HCT116 (cell line): ENCODE data around the gene ASCL2. TPM values are rescaled to one million over a fixed set of nuclear protein-coding genes. Genes with fewer than 3 reads are reported as not detected.

Source experiments
- ATAC-seq: fragments of 200-7000 bp; cut with Tn5 transposase; 2 replicates; pipeline ENCODE4 v1.9.1; 2020; ENCODE audit warnings: mild to moderate bottlenecking, moderate library complexity
- BruUV-seq: library from RNA; stranded (reverse); fragments of 400-500 nt; replicated peaks from 2 replicates; lab custom pipeline; 2021; lab: Mats Ljungman, UMichigan
- CTCF ChIA-PET: fragments of 300-600 bp; sonication (Branson Sonifier 250); formaldehyde crosslinking; loops from one replicate; lab custom pipeline; 2021; ENCODE audit warnings: antibody characterized with exemption; lab: Charles Lee
- POLR2A ChIA-PET: fragments of 300-600, 350-600 bp; sonication (Branson Sonifier 250); formaldehyde crosslinking; loops from one replicate; lab custom pipeline; 2021; ENCODE audit warnings: antibody characterized with exemption; lab: Charles Lee
- RAD21 ChIA-PET, 2 experiments: fragments of 300-600 bp; sonication (Branson Sonifier 250); formaldehyde crosslinking; loops; one replicate each; lab custom pipeline; 2023; ENCODE audit warnings: low total read pairs in 2 of 2; ENCODE audit not compliant: uncharacterized antibody in 2 of 2, unreplicated experiment in 2 of 2, low non-redundant PET in 1 of 2; lab: Charles Lee
- DNase-seq: peaks from one replicate; pipeline ENCODE4 v3.0.0-alpha.2; 2010; ENCODE audit warnings: low read depth, low spot score
- H2AFZ ChIP-seq: fragments of 200-600 bp; shearing (Covaris generic), sonication (generic); 2 replicates; pipeline ENCODE4 v1.6.1; 2017; ENCODE audit warnings: low read depth, mixed run types, mixed read lengths, antibody characterized with exemption, low read length; ENCODE audit not compliant: poor library complexity, severe bottlenecking
- H3K27ac ChIP-seq: 2 replicates; pipeline ENCODE4 v1.5.1; 2012; ENCODE audit warnings: low read depth, low read length
- H3K27me3 ChIP-seq: fragments of 200-600 bp; sonication (generic); 2 replicates; pipeline ENCODE4 v1.6.1; 2016; ENCODE audit warnings: mixed run types, low read length, mixed read lengths; ENCODE audit not compliant: insufficient read depth
- H3K36me3 ChIP-seq, 2 experiments: fragments of 200-500 bp in 1 of 2; fragments of 200-600 bp in 1 of 2; sonication (Bioruptor generic) in 1 of 2; sonication (generic) in 1 of 2; 2 replicates each; pipeline versions ENCODE4 v1.5.1 to v1.6.1; 2014 to 2016; ENCODE audit warnings: low read length in 2 of 2, inconsistent platforms in 1 of 2, mixed read lengths in 1 of 2, mixed run types in 1 of 2; ENCODE audit not compliant: insufficient read depth in 2 of 2, control insufficient read depth in 1 of 2
- H3K4me1 ChIP-seq, 2 experiments: fragments of 200-600 bp in 1 of 2; sonication (generic) in 1 of 2; 2 replicates each; pipeline versions ENCODE4 v1.5.1 to v1.6.1; 2012 to 2017; ENCODE audit warnings: low read length in 2 of 2, inconsistent platforms in 1 of 2, mild to moderate bottlenecking in 1 of 2, mixed read lengths in 1 of 2, mixed run types in 1 of 2, moderate library complexity in 1 of 2; ENCODE audit not compliant: insufficient read depth in 2 of 2, control insufficient read depth in 1 of 2
- H3K4me2 ChIP-seq: fragments of 200-600 bp; sonication (generic); 2 replicates; pipeline ENCODE4 v1.6.1; 2017; ENCODE audit warnings: mixed run types, low read length, mixed read lengths
- H3K4me3 ChIP-seq, 2 experiments: fragments of 200-600 bp in 1 of 2; sonication (generic) in 1 of 2; replicated peaks in 1 of 2; 2 replicates each; pipeline ENCODE4 v1.5.1; 2011 to 2016; ENCODE audit warnings: low read length in 2 of 2, control low read depth in 1 of 2, low read depth in 1 of 2, mild to moderate bottlenecking in 1 of 2, mixed read lengths in 1 of 2, mixed run types in 1 of 2
- H3K79me2 ChIP-seq: fragments of 200-600 bp; sonication (generic); 2 replicates; pipeline ENCODE4 v1.6.1; 2017; ENCODE audit warnings: mild to moderate bottlenecking, mixed run types, low read length, moderate library complexity, mixed read lengths; ENCODE audit not compliant: insufficient read depth
- H3K9ac ChIP-seq: fragments of 200-600 bp; sonication (generic); 2 replicates; pipeline ENCODE4 v1.6.1; 2016; ENCODE audit warnings: low read length, mixed read lengths
- H3K9me2 ChIP-seq: fragments of 200-600 bp; sonication (generic), shearing (Covaris generic); 2 replicates; pipeline ENCODE4 v1.6.1; 2017; ENCODE audit warnings: mixed run types, mild to moderate bottlenecking, moderate library complexity; ENCODE audit not compliant: insufficient read depth
- H3K9me3 ChIP-seq, 2 experiments: fragments of 200-500 bp in 1 of 2; fragments of 200-600 bp in 1 of 2; sonication (Bioruptor generic) in 1 of 2; sonication (generic) in 1 of 2; 2 replicates each; pipeline ENCODE4 v1.6.1; 2014 to 2017; ENCODE audit warnings: low read length in 2 of 2, mixed read lengths in 2 of 2, inconsistent platforms in 1 of 2, low read depth in 1 of 2, mild to moderate bottlenecking in 1 of 2, mixed run types in 1 of 2, moderate library complexity in 1 of 2; ENCODE audit not compliant: control insufficient read depth in 1 of 2, insufficient read depth in 1 of 2
- H4K20me1 ChIP-seq: fragments of 200-600 bp; sonication (generic), shearing (Covaris generic); 2 replicates; pipeline ENCODE4 v1.6.1; 2017; ENCODE audit warnings: mixed run types, mild to moderate bottlenecking, moderate library complexity; ENCODE audit not compliant: insufficient read depth
- CBX3 ChIP-seq: IDR thresholded peaks from 2 replicates; pipeline ENCODE4 v1.6.1; 2012; ENCODE audit warnings: low read depth
- CEBPB ChIP-seq: IDR thresholded peaks from 2 replicates; pipeline ENCODE4 v1.6.1; 2012; ENCODE audit warnings: low read depth
- EGR1 ChIP-seq: IDR thresholded peaks from 2 replicates; pipeline ENCODE4 v1.6.1; 2012; ENCODE audit warnings: low read depth
- ELF1 ChIP-seq: IDR thresholded peaks from 2 replicates; pipeline ENCODE4 v1.6.1; 2012; ENCODE audit warnings: low read depth, borderline replicate concordance
- EZH2 ChIP-seq: fragments of 200-600 bp; sonication (generic); IDR thresholded peaks from 2 replicates; pipeline ENCODE4 v1.6.1; 2017; ENCODE audit warnings: antibody characterized with exemption, mixed run types
- EZH2phosphoT487 ChIP-seq: fragments of 200-600 bp; IDR thresholded peaks from 2 replicates; pipeline ENCODE4 v1.6.1; 2018; ENCODE audit warnings: antibody characterized with exemption, borderline replicate concordance
- FOSL1 ChIP-seq: IDR thresholded peaks from 2 replicates; pipeline ENCODE4 v1.6.1; 2012; ENCODE audit warnings: low read depth
- POLR2A ChIP-seq: IDR thresholded peaks from 2 replicates; pipeline ENCODE4 v1.7.0; 2011; ENCODE audit warnings: borderline replicate concordance; ENCODE audit not compliant: insufficient read depth, insufficient read length; ENCODE audit errors: extremely low read depth
- RAD21 ChIP-seq: IDR thresholded peaks from 2 replicates; pipeline ENCODE4 v1.6.1; 2012; ENCODE audit warnings: low read depth, mild to moderate bottlenecking
- SIN3A ChIP-seq: IDR thresholded peaks from 2 replicates; pipeline ENCODE4 v1.6.1; 2012; ENCODE audit warnings: low read depth
- SP1 ChIP-seq: IDR thresholded peaks from 2 replicates; pipeline ENCODE4 v1.6.1; 2012; ENCODE audit warnings: low read depth
- SRF ChIP-seq: IDR thresholded peaks from 2 replicates; pipeline ENCODE4 v1.6.1; 2012; ENCODE audit warnings: low read depth
- TCF7L2 ChIP-seq: IDR thresholded peaks from 2 replicates; pipeline ENCODE4 v1.7.0; 2011; ENCODE audit warnings: borderline replicate concordance, inconsistent platforms; ENCODE audit not compliant: insufficient read depth, insufficient read length; ENCODE audit errors: extremely low read depth
- YY1 ChIP-seq: IDR thresholded peaks from 2 replicates; pipeline ENCODE4 v1.6.1; 2011; ENCODE audit warnings: low read length, low read depth, moderate library complexity, mild to moderate bottlenecking; ENCODE audit not compliant: insufficient replicate concordance; ENCODE audit errors: extremely low read depth
- ZFX ChIP-seq: fragments of 450-650 bp; IDR thresholded peaks from 2 replicates; pipeline ENCODE4 v1.6.1; 2017
- ZNF274 ChIP-seq: fragments of 200-500 bp; sonication (Bioruptor generic); IDR thresholded peaks from 2 replicates; pipeline ENCODE4 v1.6.1; 2014; ENCODE audit warnings: mild to moderate bottlenecking, low read depth, low read length, inconsistent platforms
- intact Hi-C: fragments of 100-400 bp; cut with micrococcal nuclease; formaldehyde crosslinking; loops from 2 replicates; pipeline ENCODE4 v1.10.0; 2022
- total RNA-seq: library from RNA; stranded (reverse); gene quantifications from one replicate; pipeline ENCODE4 v1.2.1, GENCODE V29; 2021; ENCODE audit not compliant: unreplicated experiment
- TF ChIP-seq, protein P1 (sequence below): IDR thresholded peaks from 2 replicates; pipeline ENCODE4 v1.6.1; 2012; ENCODE audit warnings: low read depth
- TF ChIP-seq, protein P2 (sequence below): IDR thresholded peaks from 2 replicates; pipeline ENCODE4 v1.6.1; 2012
- TF ChIP-seq, protein P3 (sequence below), 3 experiments: fragments of 200-600 bp in 1 of 3; sonication (generic) in 1 of 3; IDR thresholded peaks in 2 of 3; conservative IDR thresholded peaks in 1 of 3; 2 replicates each; pipeline ENCODE4 v1.5.1; 2012 to 2017; ENCODE audit warnings: low read depth in 2 of 3, low read length in 2 of 3, antibody characterized with exemption in 1 of 3, borderline replicate concordance in 1 of 3, control low read depth in 1 of 3, mild to moderate bottlenecking in 1 of 3, mixed read lengths in 1 of 3, mixed run types in 1 of 3, moderate library complexity in 1 of 3; ENCODE audit not compliant: insufficient read depth in 1 of 3
- TF ChIP-seq, protein P4 (sequence below): IDR thresholded peaks from 2 replicates; pipeline ENCODE4 v1.6.1; 2012

The ASCL2 gene
- total RNA-seq, 1 experiment from 2014 or later, result not detected

DNA sequence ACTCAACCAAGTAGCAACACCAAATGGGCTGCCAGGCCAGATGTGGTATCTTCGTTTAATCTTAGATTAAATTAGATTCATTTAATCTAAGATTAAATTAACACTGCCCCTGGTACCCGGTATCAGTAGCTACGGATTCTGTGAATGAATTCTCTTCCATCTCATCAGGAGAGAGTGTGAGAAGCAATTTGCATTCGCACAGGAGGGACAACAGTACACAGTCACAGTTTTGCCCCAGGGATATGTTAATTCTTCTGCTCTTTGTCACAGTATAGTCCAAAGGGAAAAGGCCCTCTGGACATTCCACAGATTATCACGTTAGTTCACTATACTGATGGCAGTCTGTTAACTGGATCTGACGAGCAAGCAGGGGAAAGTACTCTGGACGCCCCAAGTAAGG is 22.9 kb downstream of the ASCL2 start:
- ChIA-PET POLR2A (no interaction called here), CTCF (no interaction called here)
- Histone ChIP-seq H2AFZ (no peak overlapping the region), H4K20me1 (no peaks in the 10 kb centered on the region), H3K9me3 (no peaks in the 10 kb centered on the region; a peak in 1 of 4 replicates), H3K79me2 (no peaks in the 10 kb centered on the region), H3K4me1 (no peaks in the 10 kb centered on the region), H3K4me2 (no peak overlapping the region), H3K4me3 (no peak overlapping the region), H3K36me3 (no peaks in the 10 kb centered on the region), H3K9ac (no peak overlapping the region), H3K9me2 (no peaks in the 10 kb centered on the region)
- no peak for ATAC-seq
- intact Hi-C loops, result no loop called here
- TF ChIP-seq, protein P1, sequence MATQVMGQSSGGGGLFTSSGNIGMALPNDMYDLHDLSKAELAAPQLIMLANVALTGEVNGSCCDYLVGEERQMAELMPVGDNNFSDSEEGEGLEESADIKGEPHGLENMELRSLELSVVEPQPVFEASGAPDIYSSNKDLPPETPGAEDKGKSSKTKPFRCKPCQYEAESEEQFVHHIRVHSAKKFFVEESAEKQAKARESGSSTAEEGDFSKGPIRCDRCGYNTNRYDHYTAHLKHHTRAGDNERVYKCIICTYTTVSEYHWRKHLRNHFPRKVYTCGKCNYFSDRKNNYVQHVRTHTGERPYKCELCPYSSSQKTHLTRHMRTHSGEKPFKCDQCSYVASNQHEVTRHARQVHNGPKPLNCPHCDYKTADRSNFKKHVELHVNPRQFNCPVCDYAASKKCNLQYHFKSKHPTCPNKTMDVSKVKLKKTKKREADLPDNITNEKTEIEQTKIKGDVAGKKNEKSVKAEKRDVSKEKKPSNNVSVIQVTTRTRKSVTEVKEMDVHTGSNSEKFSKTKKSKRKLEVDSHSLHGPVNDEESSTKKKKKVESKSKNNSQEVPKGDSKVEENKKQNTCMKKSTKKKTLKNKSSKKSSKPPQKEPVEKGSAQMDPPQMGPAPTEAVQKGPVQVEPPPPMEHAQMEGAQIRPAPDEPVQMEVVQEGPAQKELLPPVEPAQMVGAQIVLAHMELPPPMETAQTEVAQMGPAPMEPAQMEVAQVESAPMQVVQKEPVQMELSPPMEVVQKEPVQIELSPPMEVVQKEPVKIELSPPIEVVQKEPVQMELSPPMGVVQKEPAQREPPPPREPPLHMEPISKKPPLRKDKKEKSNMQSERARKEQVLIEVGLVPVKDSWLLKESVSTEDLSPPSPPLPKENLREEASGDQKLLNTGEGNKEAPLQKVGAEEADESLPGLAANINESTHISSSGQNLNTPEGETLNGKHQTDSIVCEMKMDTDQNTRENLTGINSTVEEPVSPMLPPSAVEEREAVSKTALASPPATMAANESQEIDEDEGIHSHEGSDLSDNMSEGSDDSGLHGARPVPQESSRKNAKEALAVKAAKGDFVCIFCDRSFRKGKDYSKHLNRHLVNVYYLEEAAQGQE, result no peak
- TF ChIP-seq EZH2, result no peak
- no peak for TF ChIP-seq FOSL1
- TF ChIP-seq POLR2A, result no peak
- TF ChIP-seq, protein P2, sequence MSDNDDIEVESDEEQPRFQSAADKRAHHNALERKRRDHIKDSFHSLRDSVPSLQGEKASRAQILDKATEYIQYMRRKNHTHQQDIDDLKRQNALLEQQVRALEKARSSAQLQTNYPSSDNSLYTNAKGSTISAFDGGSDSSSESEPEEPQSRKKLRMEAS, result no peak
- no peak for TF ChIP-seq YY1
- TF ChIP-seq EZH2phosphoT487, result no peak
- no peak for TF ChIP-seq TCF7L2
- no peak for TF ChIP-seq ZNF274
- TF ChIP-seq, protein P3, sequence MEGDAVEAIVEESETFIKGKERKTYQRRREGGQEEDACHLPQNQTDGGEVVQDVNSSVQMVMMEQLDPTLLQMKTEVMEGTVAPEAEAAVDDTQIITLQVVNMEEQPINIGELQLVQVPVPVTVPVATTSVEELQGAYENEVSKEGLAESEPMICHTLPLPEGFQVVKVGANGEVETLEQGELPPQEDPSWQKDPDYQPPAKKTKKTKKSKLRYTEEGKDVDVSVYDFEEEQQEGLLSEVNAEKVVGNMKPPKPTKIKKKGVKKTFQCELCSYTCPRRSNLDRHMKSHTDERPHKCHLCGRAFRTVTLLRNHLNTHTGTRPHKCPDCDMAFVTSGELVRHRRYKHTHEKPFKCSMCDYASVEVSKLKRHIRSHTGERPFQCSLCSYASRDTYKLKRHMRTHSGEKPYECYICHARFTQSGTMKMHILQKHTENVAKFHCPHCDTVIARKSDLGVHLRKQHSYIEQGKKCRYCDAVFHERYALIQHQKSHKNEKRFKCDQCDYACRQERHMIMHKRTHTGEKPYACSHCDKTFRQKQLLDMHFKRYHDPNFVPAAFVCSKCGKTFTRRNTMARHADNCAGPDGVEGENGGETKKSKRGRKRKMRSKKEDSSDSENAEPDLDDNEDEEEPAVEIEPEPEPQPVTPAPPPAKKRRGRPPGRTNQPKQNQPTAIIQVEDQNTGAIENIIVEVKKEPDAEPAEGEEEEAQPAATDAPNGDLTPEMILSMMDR (IDR thresholded peaks at IDR 0.05 in 2 of 3, conservative IDR thresholded peaks at IDR 0.05 in 1 of 3; ENCODE audit: borderline replicate concordance in 1 of 3, insufficient read depth in 1 of 3, low read depth in 2 of 3, low read length in 2 of 3), result no peak
- TF ChIP-seq, protein P4, sequence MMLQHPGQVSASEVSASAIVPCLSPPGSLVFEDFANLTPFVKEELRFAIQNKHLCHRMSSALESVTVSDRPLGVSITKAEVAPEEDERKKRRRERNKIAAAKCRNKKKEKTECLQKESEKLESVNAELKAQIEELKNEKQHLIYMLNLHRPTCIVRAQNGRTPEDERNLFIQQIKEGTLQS, result no peak
- TF ChIP-seq SRF, result no peak
- no peak for TF ChIP-seq CEBPB
- TF ChIP-seq RAD21, result no peak
- TF ChIP-seq SP1, result no peak
- no peak for TF ChIP-seq CBX3
- TF ChIP-seq ZFX, result no peak
- TF ChIP-seq ELF1, result no peak
- no peak for TF ChIP-seq EGR1
- TF ChIP-seq SIN3A, result no peak
- TF ChIP-seq, all 23 proteins: peak for 0
- DNase-seq, result no peak
- Histone ChIP-seq H3K27ac (no peak overlapping the region), H3K27me3 (no peaks in the 10 kb centered on the region)
- no TSS peak for BruUV-seq
- RAD21 ChIA-PET, result no interaction called here
